Omental fat pad (tissue), 4 donors: Measurements from ENCODE around the gene PPIE. TPM values are rescaled to one million over a fixed set of nuclear protein-coding genes. Genes with fewer than 3 reads are reported as not detected.

Experiments
- ATAC-seq: fragments of 150-250 bp; one replicate; pipeline ENCODE4 v1.9.1; 2016; ENCODE audit warnings: mild to moderate bottlenecking, moderate library complexity; ENCODE audit not compliant: low FRiP score
- DNase-seq: peaks from one replicate; pipeline ENCODE4 v3.0.0-alpha.2; 2019; ENCODE audit warnings: low spot score
- total RNA-seq, 4 donors: library from RNA; depleted of rRNA; stranded (reverse); fragments of >200 nt; gene quantifications; one replicate each; pipeline ENCODE4 v1.1.0, GENCODE V29; 2016
- TF ChIP-seq, protein P1 (sequence below), 3 donors: fragments of 450-650 bp; IDR thresholded peaks; one replicate each; pipeline ENCODE4 v1.5.1; 2016 to 2017; ENCODE audit warnings: antibody characterized with exemption in 3 of 3, mild to moderate bottlenecking in 3 of 3, moderate library complexity in 2 of 3

Gene PPIE
- total RNA-seq, 4 donors from 2014 or later: 22.7 to 39.6 (median 27.8) TPM

DNA sequence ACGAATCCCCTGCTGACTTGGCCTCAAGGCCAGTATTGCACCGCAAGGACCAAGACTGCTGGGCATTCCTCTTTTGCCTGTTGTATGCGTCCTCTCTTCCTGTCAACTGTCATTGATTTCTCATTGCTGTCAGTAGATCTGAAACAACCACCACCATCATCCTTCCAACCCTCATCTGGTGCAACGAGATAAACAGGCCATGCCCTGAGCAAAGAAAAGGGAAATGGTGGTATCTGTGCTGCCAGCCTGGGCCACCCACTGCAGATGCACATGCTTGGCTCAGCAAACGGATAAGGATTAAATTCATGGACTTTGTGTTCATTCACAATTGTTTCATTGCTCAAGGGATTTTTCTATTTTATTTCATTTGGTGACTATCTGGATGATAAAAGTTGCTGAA lies 18.8 kb downstream of the PPIE start:
- TF ChIP-seq, protein P1, sequence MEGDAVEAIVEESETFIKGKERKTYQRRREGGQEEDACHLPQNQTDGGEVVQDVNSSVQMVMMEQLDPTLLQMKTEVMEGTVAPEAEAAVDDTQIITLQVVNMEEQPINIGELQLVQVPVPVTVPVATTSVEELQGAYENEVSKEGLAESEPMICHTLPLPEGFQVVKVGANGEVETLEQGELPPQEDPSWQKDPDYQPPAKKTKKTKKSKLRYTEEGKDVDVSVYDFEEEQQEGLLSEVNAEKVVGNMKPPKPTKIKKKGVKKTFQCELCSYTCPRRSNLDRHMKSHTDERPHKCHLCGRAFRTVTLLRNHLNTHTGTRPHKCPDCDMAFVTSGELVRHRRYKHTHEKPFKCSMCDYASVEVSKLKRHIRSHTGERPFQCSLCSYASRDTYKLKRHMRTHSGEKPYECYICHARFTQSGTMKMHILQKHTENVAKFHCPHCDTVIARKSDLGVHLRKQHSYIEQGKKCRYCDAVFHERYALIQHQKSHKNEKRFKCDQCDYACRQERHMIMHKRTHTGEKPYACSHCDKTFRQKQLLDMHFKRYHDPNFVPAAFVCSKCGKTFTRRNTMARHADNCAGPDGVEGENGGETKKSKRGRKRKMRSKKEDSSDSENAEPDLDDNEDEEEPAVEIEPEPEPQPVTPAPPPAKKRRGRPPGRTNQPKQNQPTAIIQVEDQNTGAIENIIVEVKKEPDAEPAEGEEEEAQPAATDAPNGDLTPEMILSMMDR (IDR thresholded peaks at IDR 0.05): no peak
- ATAC-seq (no peak), DNase-seq (no peak)

DNA sequence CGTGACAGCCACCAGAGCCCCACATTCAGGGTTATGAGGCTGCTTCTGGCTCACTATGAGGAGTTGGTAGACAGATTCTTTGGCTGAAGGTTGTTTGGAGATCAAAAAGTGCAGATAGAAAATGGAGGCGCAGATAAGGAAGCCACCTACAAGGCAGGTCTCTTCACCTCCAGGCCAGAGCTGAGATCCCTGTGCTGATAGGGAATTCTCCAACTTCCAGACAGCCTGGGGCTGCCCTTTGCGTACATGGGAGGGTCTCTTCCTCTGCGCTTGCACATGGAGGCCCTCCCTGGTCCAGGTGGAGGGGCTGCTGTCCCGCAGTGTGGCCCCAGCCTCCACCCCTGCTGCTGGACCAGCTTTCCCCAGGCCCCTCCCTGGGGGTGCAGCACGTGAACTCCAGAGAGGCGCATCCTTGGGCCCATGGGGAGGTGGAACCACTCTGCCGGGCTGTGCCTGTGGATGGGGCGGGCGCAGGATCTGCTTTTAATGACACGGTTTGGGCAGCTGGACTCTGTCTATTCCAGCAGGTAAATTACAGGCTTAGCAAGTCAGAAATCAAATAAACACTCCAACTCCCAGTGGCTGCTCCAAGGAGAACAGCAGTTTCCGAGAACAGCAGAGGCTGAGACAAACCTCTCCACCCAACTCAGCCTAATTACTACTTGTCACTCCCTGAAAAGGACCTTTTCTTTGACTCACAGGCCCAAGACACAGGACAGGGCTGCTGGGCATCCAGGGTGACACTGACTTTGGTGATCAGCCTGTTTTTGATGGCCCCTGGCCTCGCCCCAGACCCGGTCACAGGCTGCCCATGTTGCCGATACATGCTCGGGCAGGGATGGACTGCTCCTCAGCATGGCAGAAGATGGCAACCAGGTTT lies 20.1 kb downstream of the PPIE start:
- TF ChIP-seq, protein P1 (IDR thresholded peaks at IDR 0.05): no peak
- no peak for ATAC-seq
- no peak for DNase-seq

DNA sequence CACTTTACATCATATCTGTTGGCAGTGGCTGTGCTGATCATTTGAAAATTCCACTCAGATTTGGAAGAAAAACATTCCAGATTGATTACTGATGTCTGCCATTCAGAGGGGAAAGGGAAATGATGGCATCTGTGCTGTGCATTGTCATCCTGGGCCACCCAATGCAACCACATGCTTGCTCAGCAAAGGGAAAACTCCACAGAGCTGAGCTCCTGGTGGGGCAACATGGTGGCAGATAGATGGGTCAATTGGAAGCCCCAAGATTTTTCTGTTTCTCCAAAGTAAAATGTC lies 20.7 kb downstream of the PPIE start:
- DNase-seq (no peak), ATAC-seq (no peak)
- TF ChIP-seq, protein P1 (IDR thresholded peaks at IDR 0.05): no peak

DNA sequence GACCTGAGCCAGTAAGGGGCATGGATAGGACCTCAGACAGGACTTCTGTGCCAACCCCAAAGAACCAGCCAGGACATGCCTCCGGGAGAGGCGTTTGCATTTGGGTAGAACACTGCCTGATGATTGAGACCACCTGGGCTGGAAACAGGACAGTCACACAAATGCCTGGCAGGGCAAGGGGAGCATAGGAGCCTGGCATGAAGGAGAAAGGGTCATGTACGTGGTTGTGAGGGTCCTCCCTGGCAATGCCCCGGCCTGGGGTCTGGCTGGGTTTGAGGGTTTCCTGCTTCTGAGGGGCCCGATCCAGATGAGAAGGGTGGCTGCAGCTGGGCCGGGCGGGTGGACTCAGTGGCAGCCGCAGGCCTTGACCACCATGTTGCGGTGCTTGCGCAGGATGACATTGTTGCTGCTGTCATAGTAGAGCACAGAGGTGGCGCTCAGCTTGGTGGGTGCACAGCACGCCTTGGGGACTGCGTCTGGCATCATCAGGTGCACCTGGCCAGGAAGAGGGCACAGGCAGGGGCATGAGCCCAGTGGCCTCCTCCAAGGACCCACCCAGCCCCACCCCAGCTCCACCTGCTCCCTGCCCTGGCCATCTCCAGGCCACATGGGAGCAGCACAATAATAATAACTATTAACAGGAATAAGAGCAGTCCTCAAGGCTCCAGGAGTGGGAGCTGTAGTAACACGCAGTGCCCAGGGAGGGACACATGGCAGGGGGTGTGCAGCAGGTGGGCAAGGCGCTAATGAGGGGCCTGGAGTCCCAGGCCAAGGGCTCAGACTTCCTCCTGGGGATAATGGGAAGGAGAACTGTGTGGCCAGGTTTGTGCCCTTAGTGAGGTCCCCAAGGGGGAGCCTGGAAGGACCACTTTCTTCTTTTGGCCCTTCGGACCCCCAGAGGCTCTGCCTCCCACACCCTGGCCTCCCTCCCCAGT lies 21.7 kb downstream of the PPIE start:
- no peak for DNase-seq
- TF ChIP-seq, protein P1 (IDR thresholded peaks at IDR 0.05): no peak
- ATAC-seq: no peak

DNA sequence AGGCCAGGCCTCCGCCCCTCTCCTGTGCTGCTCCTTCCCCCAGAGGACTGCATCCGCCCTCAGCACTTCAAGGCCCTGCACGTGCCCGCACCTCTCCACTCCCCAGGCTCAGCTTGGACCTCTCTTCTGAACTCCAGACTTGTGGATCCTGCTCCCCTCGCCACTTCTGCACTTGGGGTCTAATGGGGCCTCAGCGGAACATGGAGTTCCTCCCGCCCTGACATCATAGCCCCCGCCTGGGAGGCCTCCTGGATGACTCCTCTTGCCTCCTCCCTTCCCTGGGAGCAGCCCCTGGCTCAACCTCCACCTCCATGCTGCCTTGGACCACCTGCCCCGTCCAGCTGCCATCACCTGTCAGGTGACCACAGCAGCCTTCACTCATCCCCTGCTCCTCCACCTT lies 22.3 kb downstream of the PPIE start:
- DNase-seq: no peak
- TF ChIP-seq, protein P1 (IDR thresholded peaks at IDR 0.05): no peak
- ATAC-seq: no peak

DNA sequence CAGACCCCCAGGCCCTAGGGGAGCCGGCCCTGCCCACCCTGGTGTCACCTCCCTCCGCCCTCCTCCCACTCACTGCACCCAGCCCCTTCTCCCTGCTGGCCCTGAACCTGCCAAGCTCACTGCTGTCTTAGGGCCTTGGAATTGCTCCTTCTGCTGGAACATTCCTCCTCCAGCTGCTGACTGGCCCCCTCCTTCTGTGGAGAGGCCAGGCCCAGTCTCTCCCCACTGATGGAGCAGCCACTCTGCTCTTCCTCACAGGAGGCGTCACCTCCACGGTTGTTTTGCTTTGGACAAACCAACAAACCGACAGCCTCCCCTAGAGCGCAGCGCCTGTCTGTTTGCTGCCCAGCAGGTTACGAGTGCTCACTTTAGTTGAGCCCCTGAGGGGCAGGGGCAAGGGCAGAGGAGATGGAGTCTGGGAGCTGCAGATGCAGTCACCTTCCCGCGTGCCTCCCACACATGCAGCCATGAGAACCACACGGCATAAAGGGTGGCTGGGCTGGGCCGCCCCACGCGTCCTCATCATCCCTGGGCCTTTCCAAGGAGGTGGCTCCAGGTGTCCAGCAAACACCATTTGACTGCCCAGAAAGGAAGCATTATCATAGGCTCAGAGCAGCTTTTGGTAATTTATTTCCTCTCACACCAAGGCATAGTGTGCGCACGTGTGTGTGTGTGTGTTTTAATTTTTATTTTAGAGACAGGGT lies 23.0 kb downstream of the PPIE start:
- ATAC-seq: no peak
- TF ChIP-seq, protein P1 (IDR thresholded peaks at IDR 0.05): no peak
- DNase-seq: no peak
